Measurements from ENCODE around the gene ZFYVE21. TPM values are rescaled to one million over a fixed set of nuclear protein-coding genes. Genes with fewer than 3 reads are reported as not detected.
"Not testable (repeated sequence)": the region's sequence is repeated elsewhere in the genome, so short reads cannot be mapped to it uniquely, and the experiment has no call there.

The ZFYVE21 gene
- total RNA-seq, 1 donor from 2014 or later = 48.1 TPM

DNA sequence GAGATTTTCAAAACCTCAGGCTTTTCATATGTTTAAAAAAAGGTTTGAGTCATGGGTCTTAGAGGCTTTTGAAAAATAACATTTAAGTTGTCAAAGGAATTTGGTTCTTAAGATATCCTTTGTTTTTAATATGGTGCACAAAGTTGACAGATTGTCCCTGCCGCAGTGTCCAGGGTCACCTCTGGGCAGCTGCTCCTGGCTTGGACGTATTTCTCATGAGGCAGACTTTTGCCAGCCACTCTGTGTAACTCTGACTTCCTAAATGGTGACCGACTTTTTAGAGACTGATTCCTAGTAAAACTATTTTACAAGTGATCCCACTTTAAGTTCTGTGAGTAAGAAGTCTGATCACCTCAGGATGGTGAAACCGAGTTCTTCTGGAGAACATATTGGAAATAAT lies 27.9 kb upstream of the ZFYVE21 start:
- Mint-ChIP-seq H3K4me3 (ENCODE audit: unreplicated experiment) (no peak overlapping the region), H3K4me1 (ENCODE audit: unreplicated experiment) (no peaks in the 10 kb centered on the region), H3K27ac (ENCODE audit: unreplicated experiment) (no peak overlapping the region), H3K27me3 (ENCODE audit: unreplicated experiment) (peaks cover 3% of the 10 kb centered on the region), H3K36me3 (ENCODE audit: low read depth, unreplicated experiment) (peaks cover 31% of the 10 kb centered on the region), H3K9me3 (ENCODE audit: unreplicated experiment) (no peaks in the 10 kb centered on the region)
- TF ChIP-seq CTCF (IDR thresholded peaks at IDR 0.05; ENCODE audit: unreplicated experiment) = no peak
- DNase-seq (ENCODE audit: low spot score) = no peak

GRCh38 chr14:103688441-103688840 lies 27.2 kb upstream of the ZFYVE21 start:
- Mint-ChIP-seq H3K4me1 (ENCODE audit: unreplicated experiment) (no peaks in the 10 kb centered on the region), H3K27me3 (ENCODE audit: unreplicated experiment) (peaks cover 3% of the 10 kb centered on the region), H3K36me3 (ENCODE audit: low read depth, unreplicated experiment) (peaks cover 24% of the 10 kb centered on the region), H3K9me3 (ENCODE audit: unreplicated experiment) (no peaks in the 10 kb centered on the region), H3K27ac (ENCODE audit: unreplicated experiment) (no peak overlapping the region), H3K4me3 (ENCODE audit: unreplicated experiment) (no peak overlapping the region)
- no peak for TF ChIP-seq CTCF (IDR thresholded peaks at IDR 0.05; ENCODE audit: unreplicated experiment)
- no peak for DNase-seq (ENCODE audit: low spot score)

DNA sequence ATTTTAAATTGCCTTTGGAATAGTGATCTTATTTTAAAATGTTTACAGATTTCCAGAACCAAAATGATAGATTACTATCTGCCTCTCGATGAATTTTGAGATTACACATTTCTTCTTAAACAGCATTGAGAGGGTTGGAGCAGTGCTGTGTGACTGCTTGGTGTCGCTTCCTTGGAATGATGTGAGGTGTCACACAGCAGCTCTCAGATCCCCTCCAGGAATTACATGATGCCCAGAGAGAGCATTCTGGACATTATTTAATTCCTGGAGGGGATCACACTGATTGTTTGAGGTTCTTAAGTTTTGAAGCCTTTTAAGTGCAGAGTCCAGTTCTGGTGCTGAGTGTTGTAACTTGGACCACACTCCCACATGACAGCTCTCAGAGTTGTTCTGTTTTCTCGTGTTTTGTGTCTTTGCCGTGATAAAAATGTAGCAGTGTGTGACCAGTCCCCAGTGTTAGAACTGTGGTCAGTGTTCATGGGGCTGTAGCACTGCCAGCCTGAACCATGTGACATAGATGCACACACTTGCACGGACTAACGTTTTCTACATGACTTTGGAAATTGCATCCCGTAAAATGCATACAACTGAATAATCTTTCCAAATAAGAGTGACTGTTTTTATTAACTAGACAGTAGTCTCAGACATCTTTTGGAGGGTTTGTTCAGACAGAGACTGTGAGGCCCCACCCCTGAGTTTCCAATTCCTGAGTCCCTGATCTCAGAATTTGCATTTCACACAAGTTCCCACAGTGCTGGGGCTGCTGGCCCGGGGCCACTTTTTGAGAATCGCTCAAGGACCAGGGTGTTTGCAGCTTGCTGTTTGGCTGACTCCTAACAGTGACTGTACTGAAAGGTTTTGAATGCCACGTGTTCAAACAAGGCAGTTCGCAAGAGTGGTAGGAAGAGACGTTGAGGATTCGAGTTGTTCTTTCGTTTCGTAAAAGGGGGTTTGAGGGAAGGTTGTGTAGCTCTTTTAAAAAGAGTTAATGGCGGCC lies 26.4 kb upstream of the ZFYVE21 start:
- peaks cover 25% of the 10 kb centered on the region for H3K36me3 Mint-ChIP-seq (ENCODE audit: low read depth, unreplicated experiment)
- DNase-seq (ENCODE audit: low spot score) = no peak
- H3K4me1 Mint-ChIP-seq (ENCODE audit: unreplicated experiment) = no peaks in the 10 kb centered on the region
- H3K9me3 Mint-ChIP-seq (ENCODE audit: unreplicated experiment) = no peaks in the 10 kb centered on the region
- peak overlapping the region; percentile 4 for H3K27ac Mint-ChIP-seq (ENCODE audit: unreplicated experiment)
- no peak for TF ChIP-seq CTCF (IDR thresholded peaks at IDR 0.05; ENCODE audit: unreplicated experiment)
- H3K27me3 Mint-ChIP-seq (ENCODE audit: unreplicated experiment) = peaks cover 3% of the 10 kb centered on the region
- H3K4me3 Mint-ChIP-seq (ENCODE audit: unreplicated experiment) = no peak overlapping the region

DNA sequence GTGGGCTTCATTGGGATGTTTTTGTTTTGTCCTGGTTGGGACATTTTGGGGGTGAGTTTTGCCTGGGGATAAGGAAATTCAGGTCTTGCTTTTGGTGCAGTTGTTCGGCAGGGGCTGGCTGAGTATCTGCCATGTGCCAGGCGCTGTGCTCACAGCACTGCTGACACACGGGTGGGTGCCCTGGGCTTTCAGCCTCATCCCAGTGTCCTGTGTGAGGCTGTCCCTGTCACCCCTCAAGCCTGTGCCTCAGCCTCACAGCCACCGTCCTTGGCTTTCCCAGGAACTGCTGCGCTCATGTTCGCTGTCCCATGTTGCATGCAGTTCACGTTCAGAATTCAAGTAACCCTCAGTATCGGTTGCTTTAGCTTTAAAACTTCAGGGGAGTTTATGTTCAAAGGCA lies 25.3 kb upstream of the ZFYVE21 start:
- no peak for DNase-seq (ENCODE audit: low spot score)
- Mint-ChIP-seq H3K9me3 (ENCODE audit: unreplicated experiment) (no peaks in the 10 kb centered on the region), H3K36me3 (ENCODE audit: low read depth, unreplicated experiment) (peaks cover 26% of the 10 kb centered on the region), H3K4me3 (ENCODE audit: unreplicated experiment) (no peak overlapping the region), H3K27ac (ENCODE audit: unreplicated experiment) (peak overlapping the region; percentile 4), H3K27me3 (ENCODE audit: unreplicated experiment) (peaks cover 3% of the 10 kb centered on the region), H3K4me1 (ENCODE audit: unreplicated experiment) (peaks cover under 1% of the 10 kb centered on the region)
- TF ChIP-seq CTCF (IDR thresholded peaks at IDR 0.05; ENCODE audit: unreplicated experiment) = no peak

DNA sequence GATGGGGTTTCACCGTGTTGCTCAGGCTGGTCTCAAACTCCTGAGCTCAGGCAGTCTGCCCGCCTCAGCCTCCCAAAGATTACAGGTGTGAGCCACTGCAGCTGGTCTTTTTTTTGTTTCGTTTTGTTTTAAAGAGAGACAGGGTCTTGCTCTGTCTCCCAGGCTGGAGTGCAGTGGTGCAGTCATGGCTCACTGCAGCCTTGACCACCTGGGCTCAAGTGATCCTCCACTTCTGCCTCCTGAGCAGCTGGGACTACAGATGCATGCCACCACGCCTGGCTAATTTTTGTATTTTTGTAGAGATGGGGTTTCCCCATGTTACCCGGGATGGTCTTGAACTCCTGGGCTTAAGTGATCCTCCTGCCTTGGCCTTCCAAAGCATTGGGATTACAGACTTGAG lies 24.0 kb upstream of the ZFYVE21 start:
- H3K27ac Mint-ChIP-seq (ENCODE audit: unreplicated experiment); H3K4me3 Mint-ChIP-seq (ENCODE audit: unreplicated experiment); H3K9me3 Mint-ChIP-seq (ENCODE audit: unreplicated experiment); DNase-seq (ENCODE audit: low spot score); H3K27me3 Mint-ChIP-seq (ENCODE audit: unreplicated experiment): not testable (repeated sequence)
- Mint-ChIP-seq H3K36me3 (ENCODE audit: low read depth, unreplicated experiment) (peaks cover 22% of the 10 kb centered on the region), H3K4me1 (ENCODE audit: unreplicated experiment) (peaks cover 14% of the 10 kb centered on the region)
